D341Med (cell line): ENCODE results near the gene IFNA8.
A peak's percentile ranks its signal among the peaks of the same experiment; 100 is the strongest.
"Not testable (repeated sequence)": the region's sequence is repeated elsewhere in the genome, so short reads cannot be mapped to it uniquely, and the experiment has no call there.

ENCODE experiments used
- DNase-seq: peaks from one replicate; pipeline ENCODE4 v3.0.0; 2012; ENCODE audit warnings: low spot score

The IFNA8 gene

GRCh38 chr9:21429191-21429590 lies 20.3 kb downstream of the IFNA8 start:
- no peak for DNase-seq

GRCh38 chr9:21432672-21433425 lies 23.9 kb downstream of the IFNA8 start:
- DNase-seq: no peak

GRCh38 chr9:21434202-21435014 lies 25.5 kb downstream of the IFNA8 start:
- peak; percentile 41 for DNase-seq

- DNase-seq: not testable (repeated sequence)
These were observed 26.1 kb downstream of the IFNA8 start for GRCh38 chr9:21435015-21435383.

- DNase-seq: no peak
These were observed 31.2 kb downstream of the IFNA8 start, which contains the start of gene IFNA1 for GRCh38 chr9:21440139-21440538. TSS of gene IFNA1 (plus strand) at chr9:21440439. CDS start at chr9:21440508, 69 bp downstream.

GRCh38 chr9:21443849-21444625 lies 35.1 kb downstream of the IFNA8 start:
- DNase-seq: no peak

- DNase-seq: not testable (repeated sequence)
These were observed 40.4 kb downstream of the IFNA8 start for GRCh38 chr9:21449312-21449711.

GRCh38 chr9:21450733-21451394 lies 41.9 kb downstream of the IFNA8 start:
- no peak for DNase-seq

- no peak for DNase-seq
These were observed 43.8 kb downstream of the IFNA8 start for GRCh38 chr9:21452681-21453080.

GRCh38 chr9:21454149-21454548 lies 45.2 kb downstream of the IFNA8 start:
- no peak for DNase-seq

GRCh38 chr9:21455320-21455719 lies 46.4 kb downstream of the IFNA8 start:
- peak; percentile 65 for DNase-seq
